GM19324 (cell line): ENCODE results near the gene LAIR2.

Source experiments
- ATAC-seq: cut with Tn5 transposase; IDR thresholded peaks from one replicate; pipeline ENCODE4 v1.9.1; 2021; ENCODE audit warnings: mild to moderate bottlenecking, moderate library complexity; ENCODE audit not compliant: unreplicated experiment, low FRiP score

LAIR2 gene

GRCh38 chr19:54526972-54527371 lies 24.3 kb downstream of the LAIR2 start:
- no peak for ATAC-seq

- ATAC-seq: no peak
Measured at GRCh38 chr19:54530866-54531265, 28.2 kb downstream of the LAIR2 start.

GRCh38 chr19:54532528-54532927 lies 29.9 kb downstream of the LAIR2 start:
- ATAC-seq: peak; percentile 81

GRCh38 chr19:54533476-54533875 lies 30.8 kb downstream of the LAIR2 start:
- ATAC-seq: no peak

GRCh38 chr19:54534156-54534555 lies 31.5 kb downstream of the LAIR2 start:
- ATAC-seq: no peak

GRCh38 chr19:54535601-54536000 lies 33.0 kb downstream of the LAIR2 start:
- no peak for ATAC-seq

- no peak for ATAC-seq
Measured at GRCh38 chr19:54536956-54537355, 34.3 kb downstream of the LAIR2 start.

- no peak for ATAC-seq
Measured at GRCh38 chr19:54541712-54542111, 39.1 kb downstream of the LAIR2 start.

GRCh38 chr19:54548806-54549205 lies 46.2 kb downstream of the LAIR2 start:
- ATAC-seq: no peak

- ATAC-seq: no peak
Measured at GRCh38 chr19:54549224-54549623, 46.6 kb downstream of the LAIR2 start.

GRCh38 chr19:54551293-54551692 lies 48.7 kb downstream of the LAIR2 start:
- ATAC-seq: no peak

- no peak for ATAC-seq
Measured at GRCh38 chr19:54551950-54552912, 49.6 kb downstream of the LAIR2 start.

GRCh38 chr19:54552913-54553310 lies 50.3 kb downstream of the LAIR2 start:
- no peak for ATAC-seq

- no peak for ATAC-seq
Measured at GRCh38 chr19:54554006-54554405, 51.4 kb downstream of the LAIR2 start.

GRCh38 chr19:54554896-54555295 lies 52.3 kb downstream of the LAIR2 start:
- no peak for ATAC-seq

- no peak for ATAC-seq
Measured at GRCh38 chr19:54556194-54556593, 53.6 kb downstream of the LAIR2 start.

- ATAC-seq: no peak
Measured at GRCh38 chr19:54558339-54558738, 55.7 kb downstream of the LAIR2 start.
